Measurements from ENCODE around the gene CACNA2D2.

- TF ChIP-seq CTCF (IDR thresholded peaks at IDR 0.05; ENCODE audit: insufficient read depth, low read length, poor library complexity, severe bottlenecking), result no peak
- TF ChIP-seq EZH2phosphoT487 (conservative IDR thresholded peaks at IDR 0.05; ENCODE audit: low read length), result no peak
These were observed 128.8 kb downstream of the CACNA2D2 start for GRCh38 chr3:50374363-50375257.

Data from SU-DHL-6 (cell line).